Spinal cord (tissue), 10 donors: ENCODE measurements around the gene AP3S2. TPM values are rescaled to one million over a fixed set of nuclear protein-coding genes. Genes with fewer than 3 reads are reported as not detected.
A peak's percentile ranks its signal among the peaks of the same experiment; 100 is the strongest.
"Not testable (repeated sequence)": the region's sequence is repeated elsewhere in the genome, so short reads cannot be mapped to it uniquely, and the experiment has no call there.

ENCODE experiments used
- DNase-seq, 6 donors: peaks; one replicate each; pipeline versions ENCODE4 v3.0.0 to v3.0.0-alpha.2; 2013 to 2015; ENCODE audit warnings: low spot score in 6 of 6, low read depth in 4 of 6
- H3K27ac ChIP-seq: one replicate; pipeline ENCODE4 v1.5.1; 2013; ENCODE audit warnings: low read depth, low read length, control low read depth
- H3K27me3 ChIP-seq: one replicate; pipeline ENCODE4 v1.6.1; 2013; ENCODE audit warnings: low read length; ENCODE audit not compliant: control insufficient read depth, insufficient read depth
- H3K36me3 ChIP-seq: one replicate; pipeline ENCODE4 v1.6.1; 2013; ENCODE audit warnings: low read length; ENCODE audit not compliant: control insufficient read depth, insufficient read depth
- H3K4me1 ChIP-seq: one replicate; pipeline ENCODE4 v1.6.1; 2013; ENCODE audit warnings: low read length; ENCODE audit not compliant: control insufficient read depth, insufficient read depth
- H3K4me3 ChIP-seq: one replicate; pipeline ENCODE4 v1.5.1; 2013; ENCODE audit warnings: low read depth, low read length, control low read depth
- H3K9me3 ChIP-seq: one replicate; pipeline ENCODE4 v1.6.1; 2013; ENCODE audit warnings: low read length; ENCODE audit not compliant: control insufficient read depth, insufficient read depth
- WGBS: methylation state at CpG from one replicate; pipeline ENCODE4 v1.1.5; 2013; ENCODE audit warnings: missing lambda C conversion rate; ENCODE audit not compliant: insufficient coverage; 5-methylcytosine and 5-hydroxymethylcytosine counted together
- polyA plus RNA-seq, 2 donors: library from polyadenylated mRNA; unstranded; fragments of 120-200 nt; gene quantifications; one replicate each; pipeline ENCODE4 v1.2.1, GENCODE V29; 2013; ENCODE audit not compliant: insufficient read length in 2 of 2
- total RNA-seq, 2 donors: library from RNA; depleted of rRNA in 1 of 2; stranded (reverse); fragments of 120-200 nt in 1 of 2; fragments of >200 nt in 1 of 2; gene quantifications; one replicate each; pipeline versions ENCODE4 v1.2.3 to v1.2.4, GENCODE V29; 2013 to 2014
- donor health status: healthy.

AP3S2 gene
- total and polyA plus RNA-seq, 4 donors: 43.6 to 66.0 (median 48.8) TPM

GRCh38 chr15:89874926-89875564 lies 18.7 kb downstream of the AP3S2 start:
- peaks cover 17% of the 10 kb centered on the region for H3K36me3 ChIP-seq
- H3K27me3 ChIP-seq: no peaks in the 10 kb centered on the region
- H3K4me1 ChIP-seq: no peaks in the 10 kb centered on the region
- no peaks in the 10 kb centered on the region for H3K9me3 ChIP-seq
- 0% methylated on average over 4 of the region's 10 CpGs for WGBS
- peak; percentile 29 to 92 (median 64) for DNase-seq
- H3K4me3 ChIP-seq: no peak overlapping the region
- H3K27ac ChIP-seq: no peak overlapping the region

GRCh38 chr15:89870688-89871288 lies 23.0 kb downstream of the AP3S2 start:
- no peak for DNase-seq
- no peak overlapping the region for H3K4me3 ChIP-seq
- H3K27ac ChIP-seq: no peak overlapping the region
- no peaks in the 10 kb centered on the region for H3K27me3 ChIP-seq
- H3K4me1 ChIP-seq: no peaks in the 10 kb centered on the region
- H3K36me3 ChIP-seq: peaks cover 20% of the 10 kb centered on the region
- WGBS: no CpG with 5 or more reads among the region's 4 CpGs
- H3K9me3 ChIP-seq: no peaks in the 10 kb centered on the region

GRCh38 chr15:89870006-89870405 lies 23.8 kb downstream of the AP3S2 start:
- Histone ChIP-seq H3K36me3 (peaks cover 17% of the 10 kb centered on the region), H3K4me1 (no peaks in the 10 kb centered on the region), H3K27me3 (no peaks in the 10 kb centered on the region), H3K9me3 (no peaks in the 10 kb centered on the region), H3K4me3 (no peak overlapping the region), H3K27ac (no peak overlapping the region)
- WGBS: no CpG with 5 or more reads among the region's 5 CpGs
- no peak for DNase-seq

GRCh38 chr15:89869490-89869889 lies 24.3 kb downstream of the AP3S2 start:
- not testable (repeated sequence) for DNase-seq, H3K4me1 ChIP-seq, H3K9me3 ChIP-seq, H3K27me3 ChIP-seq, H3K4me3 ChIP-seq, H3K27ac ChIP-seq
- WGBS: 97% methylated on average over 8 of the region's 9 CpGs
- peaks cover 17% of the 10 kb centered on the region for H3K36me3 ChIP-seq

GRCh38 chr15:89864958-89865739 lies 28.6 kb downstream of the AP3S2 start:
- 88% methylated on average over 1 of the region's 3 CpGs for WGBS
- no peaks in the 10 kb centered on the region for H3K27me3 ChIP-seq
- no peaks in the 10 kb centered on the region for H3K4me1 ChIP-seq
- no peak overlapping the region for H3K4me3 ChIP-seq
- no peaks in the 10 kb centered on the region for H3K9me3 ChIP-seq
- no peak overlapping the region for H3K27ac ChIP-seq
- H3K36me3 ChIP-seq: peaks cover 15% of the 10 kb centered on the region
- DNase-seq: no peak

- Histone ChIP-seq H3K36me3 (peaks cover 15% of the 10 kb centered on the region), H3K9me3 (no peaks in the 10 kb centered on the region), H3K27ac (no peak overlapping the region), H3K4me1 (no peaks in the 10 kb centered on the region), H3K4me3 (no peak overlapping the region), H3K27me3 (no peaks in the 10 kb centered on the region)
- no peak for DNase-seq
These were observed 29.9 kb downstream of the AP3S2 start for GRCh38 chr15:89863918-89864317.

- no CpG with 5 or more reads among the region's 2 CpGs for WGBS
- no peak for DNase-seq
- peaks cover 12% of the 10 kb centered on the region for H3K36me3 ChIP-seq
These were observed 32.9 kb downstream of the AP3S2 start for GRCh38 chr15:89860891-89861290.

GRCh38 chr15:89860431-89860830 lies 33.4 kb downstream of the AP3S2 start:
- DNase-seq: no peak
- Histone ChIP-seq H3K4me1 (no peaks in the 10 kb centered on the region), H3K36me3 (peaks cover 10% of the 10 kb centered on the region), H3K4me3 (no peak overlapping the region), H3K27me3 (no peaks in the 10 kb centered on the region), H3K9me3 (no peaks in the 10 kb centered on the region), H3K27ac (no peak overlapping the region)
- 100% methylated on average over 1 of the region's 3 CpGs for WGBS

More at GRCh38 chr15:89860891-89861290, 32.9 kb downstream of the AP3S2 start:
- Histone ChIP-seq H3K27ac (no peak overlapping the region), H3K4me3 (no peak overlapping the region), H3K27me3 (no peaks in the 10 kb centered on the region), H3K4me1 (no peaks in the 10 kb centered on the region), H3K9me3 (no peaks in the 10 kb centered on the region)

GRCh38 chr15:89858661-89859458 lies 34.9 kb downstream of the AP3S2 start:
- H3K36me3 ChIP-seq: peaks cover 10% of the 10 kb centered on the region
- H3K27me3 ChIP-seq: no peaks in the 10 kb centered on the region
- no peak overlapping the region for H3K27ac ChIP-seq
- DNase-seq: no peak
- H3K4me3 ChIP-seq: no peak overlapping the region
- no peaks in the 10 kb centered on the region for H3K9me3 ChIP-seq
- WGBS: 93% methylated on average over 3 of the region's 9 CpGs
- no peaks in the 10 kb centered on the region for H3K4me1 ChIP-seq
